GM18507 (cell line): ENCODE results near the gene ATP7B.
A peak's percentile ranks its signal among the peaks of the same experiment; 100 is the strongest.
"Not testable (repeated sequence)": the region's sequence is repeated elsewhere in the genome, so short reads cannot be mapped to it uniquely, and the experiment has no call there.

ENCODE experiments used
- DNase-seq: peaks from one replicate; pipeline ENCODE4 v3.0.0; 2011; ENCODE audit warnings: low read depth; ENCODE audit not compliant: insufficient read length; ENCODE audit errors: extremely low spot score
- FAIRE-seq: peaks from 2 replicates; lab custom pipeline; 2011; peaks lifted over from hg19 to GRCh38; lab: Jason Lieb, UNC

ATP7B gene

DNA sequence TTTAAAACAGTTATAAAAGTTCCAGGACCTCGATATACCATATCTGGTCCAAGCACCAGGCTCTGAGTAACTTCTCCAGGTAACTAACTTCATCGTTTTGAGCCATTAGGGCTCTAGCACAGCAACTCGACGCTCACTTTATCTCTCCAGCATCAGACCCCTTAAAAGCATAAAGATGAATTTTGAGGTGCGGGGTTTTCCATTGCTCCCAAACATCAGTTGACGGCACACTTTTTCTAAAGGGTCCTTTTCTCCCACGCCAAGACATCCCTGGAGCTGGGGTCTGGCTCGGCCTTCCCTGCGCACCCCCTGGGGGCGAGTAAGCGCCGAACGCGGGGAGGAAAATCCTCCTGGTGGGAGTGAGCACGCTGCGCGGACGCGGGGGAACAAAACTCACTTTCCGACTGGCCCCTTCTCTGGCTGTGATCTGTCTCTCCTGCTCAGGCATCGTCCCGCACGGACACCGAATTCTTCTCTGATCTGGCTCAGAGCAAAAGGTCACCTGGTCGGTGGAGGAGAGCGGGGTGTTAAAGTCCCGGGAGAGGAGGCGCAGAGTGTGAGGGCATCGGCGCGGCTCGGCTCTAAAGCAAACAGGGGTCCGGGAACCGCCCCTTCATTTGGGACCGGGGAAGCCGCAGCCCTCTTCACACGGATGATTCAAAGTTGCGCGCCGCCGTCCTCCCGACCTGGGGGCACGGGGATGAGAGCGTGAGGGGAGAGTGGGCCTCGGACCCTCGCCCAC, at the start of gene ATP7B:
TSS of gene ATP7B (minus strand) at position 561 of the 742 bp plus-strand sequence. CDS start at position 448, 113 bp downstream.
- no peak for FAIRE-seq
- DNase-seq = no peak

DNA sequence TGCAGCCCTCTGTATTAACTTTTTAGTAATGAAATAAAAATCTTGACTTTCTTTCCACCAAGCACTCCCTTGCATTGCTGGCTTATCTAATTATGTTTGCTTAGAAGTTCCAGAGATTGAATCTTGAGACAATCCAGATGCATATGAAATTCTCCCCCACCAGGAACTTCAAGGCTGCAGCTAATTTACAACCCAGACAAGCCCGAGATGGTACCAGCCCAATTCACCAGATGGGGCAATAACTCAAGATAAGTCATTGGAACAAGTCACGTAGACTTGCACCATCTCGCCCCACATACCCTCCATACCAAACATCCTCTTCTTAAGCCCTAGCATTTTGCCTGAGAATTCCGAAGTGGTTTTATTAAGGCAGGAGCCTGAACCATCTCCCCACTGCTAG, 42.2 kb upstream of the ATP7B start:
- DNase-seq = no peak
- FAIRE-seq = no peak

DNA sequence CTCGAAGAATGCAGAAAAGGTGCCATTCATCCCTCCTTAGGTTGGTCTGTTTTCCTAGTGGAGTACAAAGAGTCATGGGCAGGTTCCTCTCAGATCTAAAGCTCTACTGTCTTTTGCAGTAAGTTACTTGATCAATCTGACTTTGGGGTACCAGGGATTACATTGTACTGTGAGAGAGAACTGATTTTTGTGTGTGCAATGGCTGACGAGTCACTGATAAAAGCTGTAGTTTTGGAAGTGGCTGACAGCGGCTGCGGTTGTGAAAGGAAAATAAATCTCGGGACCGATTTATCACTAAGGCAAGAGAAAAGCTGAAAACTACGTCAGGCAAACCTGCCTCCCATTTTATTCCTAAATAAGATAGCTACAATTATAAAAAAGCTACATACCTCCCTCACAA, 40.1 kb upstream of the ATP7B start:
- DNase-seq (no peak), FAIRE-seq (no peak)

DNA sequence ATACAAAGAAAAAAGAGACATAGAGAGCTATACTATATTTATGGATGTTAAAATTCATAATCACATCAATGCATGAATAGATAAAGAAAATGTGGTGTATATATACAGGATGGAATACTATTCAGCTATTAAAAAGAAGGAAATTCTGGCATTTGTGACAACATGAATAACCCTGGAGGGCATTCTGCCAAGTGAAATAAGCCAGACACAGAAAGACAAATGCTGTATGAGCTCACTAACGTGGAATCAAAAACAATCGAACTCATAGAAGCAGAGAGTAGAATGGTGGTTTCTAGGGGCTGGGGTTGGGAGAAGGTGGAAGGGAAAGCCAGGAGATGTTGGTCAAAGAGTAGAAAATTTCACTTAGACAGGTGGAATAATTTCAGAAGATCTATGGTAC, 37.3 kb upstream of the ATP7B start:
- FAIRE-seq = no peak

DNA sequence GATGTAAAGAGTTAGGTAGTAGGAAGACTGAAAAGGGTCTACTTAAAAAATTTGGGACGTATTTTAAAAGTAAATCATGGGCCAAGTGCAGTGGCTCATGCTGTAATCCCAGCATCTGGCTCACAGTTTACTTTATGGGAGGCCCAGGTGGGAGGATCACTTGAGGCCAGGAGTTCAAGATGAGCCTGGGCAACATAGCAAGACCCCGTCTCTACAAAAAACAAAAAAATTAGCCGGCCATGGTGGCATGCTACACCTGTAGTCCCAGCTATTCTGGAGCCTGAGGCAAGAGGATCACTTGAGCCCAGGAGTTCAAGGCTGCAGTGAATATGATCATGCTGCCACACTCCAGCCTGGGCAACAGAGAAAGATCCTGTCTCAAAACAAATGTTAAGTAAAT, 36.2 kb upstream of the ATP7B start:
- DNase-seq (no peak), FAIRE-seq (no peak)

More for the DNA sequence above, 37.3 kb upstream of the ATP7B start:
- no peak for DNase-seq

DNA sequence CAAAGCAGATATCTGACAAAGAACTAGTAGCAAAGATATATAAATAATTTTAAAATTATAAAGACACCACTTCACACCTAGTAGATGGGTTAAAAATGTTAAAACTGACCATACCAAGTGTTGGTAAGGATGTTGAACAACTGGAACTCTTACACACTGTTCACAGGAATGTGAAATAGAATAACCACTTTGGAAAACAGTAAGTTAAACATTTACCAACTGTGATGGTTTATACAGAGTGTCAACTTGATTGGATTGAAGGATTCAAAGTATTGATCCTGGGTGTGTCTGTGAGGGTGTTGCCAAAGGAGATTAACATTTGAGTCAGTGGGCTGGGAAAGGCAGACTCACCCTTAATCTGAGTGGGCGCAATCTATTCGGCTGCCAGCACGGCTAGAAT, 32.4 kb upstream of the ATP7B start:
- no peak for FAIRE-seq
- DNase-seq = no peak

DNA sequence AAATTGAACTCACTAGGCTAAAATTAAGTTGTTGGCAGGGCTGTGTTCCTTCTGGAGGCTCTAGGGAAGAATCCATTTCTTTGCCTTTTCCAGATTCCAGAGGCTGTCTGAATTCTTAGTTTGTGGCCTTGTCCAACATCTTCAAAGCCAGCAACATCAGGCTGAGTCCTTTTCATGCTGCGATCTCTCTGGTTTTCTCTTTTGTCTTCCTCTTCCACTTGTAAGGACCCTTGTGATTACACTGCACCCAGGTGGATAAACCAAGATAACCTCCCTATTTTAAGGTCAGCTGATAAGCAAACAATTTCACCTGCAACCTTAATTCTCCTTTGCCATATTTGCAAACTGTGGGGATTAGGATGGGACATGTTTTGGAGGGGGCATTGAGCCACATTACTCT, 24.8 kb upstream of the ATP7B start:
- FAIRE-seq (no peak), DNase-seq (no peak)

DNA sequence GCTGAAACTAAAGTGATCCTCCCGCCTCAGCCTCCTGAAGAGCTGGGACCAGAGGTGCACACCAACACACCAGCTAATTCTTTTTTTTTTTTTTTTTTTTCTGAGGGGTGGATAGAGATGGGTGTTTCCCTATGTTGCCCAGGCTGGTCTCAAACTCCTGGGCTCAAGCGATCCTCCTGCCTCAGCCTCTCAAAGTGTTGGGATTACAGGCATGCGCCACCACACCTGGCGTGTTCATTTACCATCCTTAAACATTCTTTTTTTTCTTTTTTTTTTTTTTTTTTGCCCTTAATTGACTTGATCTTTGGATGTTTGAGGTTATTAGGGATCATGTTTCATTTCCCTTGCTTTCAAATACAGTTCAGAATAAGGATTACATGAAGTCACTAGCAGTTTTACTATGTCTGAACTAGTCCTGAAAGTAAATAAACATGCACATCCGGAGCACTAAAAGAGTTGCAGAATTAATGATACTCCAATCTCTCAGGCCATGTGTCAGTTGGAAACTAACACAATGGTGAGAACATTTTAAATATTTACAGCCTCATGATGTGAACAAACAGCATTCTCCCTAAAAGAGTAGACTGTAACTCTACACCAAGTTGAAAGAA, 23.5 kb upstream of the ATP7B start:
- FAIRE-seq (no peak), DNase-seq (no peak)

DNA sequence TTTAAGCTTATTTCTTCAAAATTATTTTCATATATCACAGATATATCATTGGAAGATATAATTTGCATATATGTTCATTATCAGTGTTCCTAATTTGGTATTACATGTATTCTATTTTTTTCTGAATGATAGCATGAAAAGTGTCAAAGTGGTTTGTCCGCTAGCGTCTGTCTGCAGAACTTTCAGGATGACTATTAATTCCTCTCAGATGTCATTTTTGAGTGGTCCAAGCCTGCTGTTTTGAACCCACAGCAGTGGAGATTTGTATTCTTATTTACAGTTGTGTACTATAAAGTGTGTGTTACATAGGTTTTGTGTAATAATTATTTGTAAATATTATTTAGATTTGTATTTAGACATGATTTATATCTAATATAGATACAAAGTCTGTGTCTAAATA, 21.8 kb upstream of the ATP7B start:
- FAIRE-seq (peak; percentile 9), DNase-seq (no peak)

DNA sequence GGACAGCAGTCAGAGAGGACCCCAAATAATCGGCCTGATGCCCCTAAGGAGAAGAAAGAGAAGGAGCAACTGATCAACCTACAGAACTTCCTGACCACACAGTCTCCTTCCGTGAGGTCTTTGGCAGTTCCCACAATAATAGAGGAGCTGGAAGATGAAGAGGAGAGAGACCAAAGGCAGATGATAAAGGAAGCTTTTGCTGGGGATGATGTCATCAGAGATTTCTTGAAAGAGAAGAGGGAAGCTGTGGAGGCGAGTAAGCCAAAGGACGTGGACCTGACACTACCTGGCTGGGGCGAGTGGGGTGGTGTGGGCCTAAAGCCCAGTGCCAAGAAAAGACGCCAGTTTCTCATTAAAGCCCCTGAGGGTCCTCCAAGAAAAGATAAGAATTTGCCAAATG, 19.2 kb upstream of the ATP7B start:
- not testable (repeated sequence) for DNase-seq, FAIRE-seq

DNA sequence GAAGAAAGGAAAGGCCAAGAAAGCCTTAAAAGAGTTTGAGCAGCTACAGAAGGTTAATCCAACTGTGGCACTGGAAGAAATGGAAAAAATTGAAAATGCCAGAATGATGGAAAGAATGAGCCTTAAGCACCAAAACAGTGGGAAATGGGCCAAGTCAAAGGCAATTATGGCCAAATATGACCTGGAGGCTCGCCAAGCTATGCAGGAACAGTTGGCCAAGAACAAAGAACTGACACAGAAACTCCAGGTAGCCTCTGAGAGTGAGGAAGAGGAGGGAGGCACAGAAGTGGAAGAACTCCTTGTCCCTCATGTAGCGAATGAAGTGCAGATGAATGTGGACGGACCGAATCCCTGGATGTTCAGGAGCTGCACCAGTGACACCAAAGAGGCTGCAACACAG, 18.3 kb upstream of the ATP7B start:
- DNase-seq = no peak
- FAIRE-seq = no peak

DNA sequence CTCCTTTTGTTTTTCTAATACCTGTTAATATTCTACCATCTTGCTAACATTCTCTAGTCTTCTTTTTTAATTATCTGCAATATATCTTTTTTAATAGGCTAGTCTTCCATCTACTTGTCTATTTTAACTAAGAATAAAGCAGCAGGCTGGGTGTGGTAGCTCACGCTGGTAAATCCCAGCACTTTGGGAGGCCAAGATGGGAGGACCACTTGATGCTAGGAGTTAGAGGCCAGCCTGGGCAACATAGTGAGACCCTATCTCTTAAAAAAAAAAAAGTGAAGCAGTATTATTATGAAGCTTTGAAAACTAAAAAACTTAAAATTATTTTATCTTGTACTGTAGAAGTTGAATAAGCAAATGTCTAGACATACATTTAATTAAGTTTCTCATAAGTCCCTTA, 16.6 kb upstream of the ATP7B start:
- DNase-seq (no peak), FAIRE-seq (no peak)

DNA sequence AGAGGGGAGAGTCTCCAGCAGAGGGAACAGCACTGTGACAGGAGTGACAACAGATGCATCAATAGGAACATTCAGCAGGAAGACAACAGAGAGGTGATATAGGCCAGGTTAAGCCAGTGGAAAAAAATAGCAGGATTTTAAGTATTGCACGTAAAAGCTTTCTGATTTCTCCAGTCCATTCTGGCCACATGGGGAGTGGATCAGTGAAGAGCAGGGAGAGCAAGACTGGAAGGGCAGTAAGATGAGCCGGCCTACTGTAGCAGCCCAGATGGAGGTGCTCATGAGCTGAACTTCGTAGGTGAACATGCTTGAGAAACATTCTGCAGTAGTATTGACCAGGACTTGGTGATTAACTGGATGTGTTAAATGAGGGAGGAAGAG, 15.0 kb upstream of the ATP7B start:
- FAIRE-seq = no peak
- no peak for DNase-seq

DNA sequence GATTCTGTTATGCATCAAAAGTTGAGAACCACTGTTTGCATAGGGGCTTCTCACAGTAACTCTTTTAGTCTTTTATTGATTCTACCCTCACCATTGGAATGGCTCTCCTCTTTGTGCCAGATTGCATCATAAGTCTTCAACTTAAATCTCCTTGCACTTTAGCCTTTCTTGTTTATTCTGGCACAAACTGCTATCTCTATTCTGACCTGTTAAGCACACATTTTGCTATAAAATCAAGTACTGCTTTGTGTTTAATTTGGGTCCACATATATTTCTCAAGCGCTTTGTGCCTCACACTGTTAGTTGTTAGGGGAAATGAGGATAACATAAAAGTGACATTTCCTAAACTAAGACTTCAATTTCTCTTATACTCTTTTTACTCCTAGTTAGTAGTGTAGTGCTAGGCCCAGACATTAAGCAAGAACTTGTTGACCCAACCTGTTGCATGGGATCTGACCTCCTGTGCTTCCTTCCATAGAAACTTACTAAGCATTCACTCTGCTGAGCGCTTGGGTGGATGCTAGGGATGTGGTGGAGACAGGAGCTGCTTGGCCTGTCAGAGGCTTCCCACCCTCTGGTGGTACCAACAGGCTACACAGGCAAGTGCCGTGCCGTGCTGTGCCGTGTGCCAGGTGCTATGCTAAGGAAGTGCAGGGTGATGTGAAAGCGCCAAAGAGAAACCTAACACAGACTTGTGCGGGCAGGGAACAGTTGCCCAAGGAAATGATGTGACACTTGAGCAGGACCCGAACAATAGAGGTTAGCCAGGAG, 14.4 kb upstream of the ATP7B start:
- FAIRE-seq = no peak

DNA sequence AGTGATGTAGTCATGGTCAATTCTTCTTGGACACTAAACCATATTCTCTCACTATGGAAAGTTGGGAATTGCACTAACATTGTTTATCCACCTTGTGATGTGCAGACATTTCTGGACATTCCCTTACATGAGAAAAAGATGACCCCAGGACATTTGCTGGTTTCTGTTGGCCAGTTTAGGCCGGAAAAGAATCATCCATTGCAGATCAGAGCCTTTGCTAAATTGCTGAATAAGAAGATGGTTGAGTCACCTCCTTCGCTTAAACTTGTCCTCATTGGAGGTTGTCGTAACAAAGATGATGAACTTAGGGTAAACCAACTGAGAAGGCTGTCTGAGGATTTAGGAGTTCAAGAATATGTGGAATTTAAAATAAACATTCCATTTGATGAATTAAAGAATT, 13.2 kb upstream of the ATP7B start, which contains the start of gene UTP14C:
TSS of gene UTP14C (plus strand) at position 211 of the 400 bp plus-strand sequence. CDS start 4,114 bp downstream, outside the sequence.
- FAIRE-seq (no peak), DNase-seq (no peak)

More for the DNA sequence above, 14.4 kb upstream of the ATP7B start:
- DNase-seq = no peak

DNA sequence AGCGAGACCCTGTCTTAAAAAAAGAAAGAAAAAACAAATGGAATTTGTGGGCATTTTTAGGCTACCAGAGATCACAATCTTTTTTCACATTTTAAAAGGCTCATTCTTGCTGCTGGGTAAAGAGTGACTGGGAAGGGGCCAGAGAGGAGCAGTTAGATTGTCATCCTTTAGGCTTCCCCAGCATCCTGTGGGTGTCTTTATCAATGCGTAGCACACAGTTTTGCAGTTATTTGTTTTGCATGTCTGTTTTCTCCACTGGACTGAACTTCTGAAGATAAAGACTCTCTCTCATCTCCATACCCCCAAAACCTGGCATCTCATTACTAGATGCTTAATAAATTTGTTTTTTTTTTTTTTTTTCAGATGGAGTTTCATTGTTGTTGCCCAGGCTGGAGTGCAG, 11.1 kb upstream of the ATP7B start:
- no peak for FAIRE-seq
- DNase-seq = no peak

DNA sequence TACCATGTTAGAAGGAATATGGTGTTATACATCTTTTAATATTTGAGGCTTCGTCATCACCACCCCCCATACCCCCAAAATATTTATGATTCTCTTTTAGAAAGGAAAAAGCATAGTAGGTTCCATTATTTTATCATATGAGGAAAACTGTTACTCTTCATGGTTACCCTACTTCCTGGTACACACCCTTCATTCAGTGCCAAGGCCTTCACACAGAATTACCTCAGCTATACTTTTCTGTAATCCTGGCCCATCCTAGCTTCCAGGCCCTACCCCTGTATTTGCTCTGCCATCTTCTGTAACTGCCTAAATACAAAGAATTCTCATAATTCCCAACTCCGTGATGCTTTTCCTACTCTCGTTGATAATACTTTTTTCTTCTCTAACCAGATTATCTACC, 8.9 kb upstream of the ATP7B start:
- FAIRE-seq = no peak

DNA sequence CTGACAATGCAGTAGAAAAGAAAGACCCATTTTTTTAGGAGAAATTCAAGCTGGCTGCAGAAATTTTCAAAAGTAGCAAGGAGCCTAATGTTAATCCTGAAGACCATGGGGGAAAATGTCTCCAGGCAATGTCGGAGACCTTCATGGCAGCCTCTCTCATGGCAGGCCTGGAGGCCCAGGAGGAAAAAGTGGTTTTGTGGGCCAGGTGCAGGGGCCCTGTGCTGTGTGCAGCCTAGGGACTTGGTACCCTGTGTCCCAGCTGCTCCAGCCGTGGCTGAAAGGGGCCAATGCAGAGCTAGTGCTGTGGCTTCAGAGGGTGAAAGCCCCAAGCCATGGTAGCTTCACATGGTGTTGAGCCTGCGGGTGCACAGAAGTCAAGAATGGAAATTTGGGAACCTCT, 5.0 kb upstream of the ATP7B start:
- DNase-seq (no peak), FAIRE-seq (no peak)

More for the DNA sequence above, 8.9 kb upstream of the ATP7B start:
- DNase-seq = no peak

DNA sequence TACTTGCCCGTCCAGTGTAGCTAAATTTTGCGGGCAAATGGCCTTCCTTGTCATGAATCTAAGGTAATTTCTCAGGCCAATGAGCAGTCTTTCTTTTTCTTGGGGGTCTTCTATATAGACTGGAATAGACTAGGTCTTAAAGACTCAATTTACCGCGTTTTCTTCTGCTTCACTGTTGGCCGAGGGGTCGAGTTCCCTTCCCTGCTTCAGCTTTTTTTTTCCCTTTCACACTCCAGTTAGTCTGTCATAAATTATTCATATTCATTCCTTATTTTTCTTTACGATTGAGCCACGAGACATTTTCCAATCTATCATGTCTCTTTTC, 1.2 kb upstream of the ATP7B start:
- FAIRE-seq = no peak
- DNase-seq = no peak

DNA sequence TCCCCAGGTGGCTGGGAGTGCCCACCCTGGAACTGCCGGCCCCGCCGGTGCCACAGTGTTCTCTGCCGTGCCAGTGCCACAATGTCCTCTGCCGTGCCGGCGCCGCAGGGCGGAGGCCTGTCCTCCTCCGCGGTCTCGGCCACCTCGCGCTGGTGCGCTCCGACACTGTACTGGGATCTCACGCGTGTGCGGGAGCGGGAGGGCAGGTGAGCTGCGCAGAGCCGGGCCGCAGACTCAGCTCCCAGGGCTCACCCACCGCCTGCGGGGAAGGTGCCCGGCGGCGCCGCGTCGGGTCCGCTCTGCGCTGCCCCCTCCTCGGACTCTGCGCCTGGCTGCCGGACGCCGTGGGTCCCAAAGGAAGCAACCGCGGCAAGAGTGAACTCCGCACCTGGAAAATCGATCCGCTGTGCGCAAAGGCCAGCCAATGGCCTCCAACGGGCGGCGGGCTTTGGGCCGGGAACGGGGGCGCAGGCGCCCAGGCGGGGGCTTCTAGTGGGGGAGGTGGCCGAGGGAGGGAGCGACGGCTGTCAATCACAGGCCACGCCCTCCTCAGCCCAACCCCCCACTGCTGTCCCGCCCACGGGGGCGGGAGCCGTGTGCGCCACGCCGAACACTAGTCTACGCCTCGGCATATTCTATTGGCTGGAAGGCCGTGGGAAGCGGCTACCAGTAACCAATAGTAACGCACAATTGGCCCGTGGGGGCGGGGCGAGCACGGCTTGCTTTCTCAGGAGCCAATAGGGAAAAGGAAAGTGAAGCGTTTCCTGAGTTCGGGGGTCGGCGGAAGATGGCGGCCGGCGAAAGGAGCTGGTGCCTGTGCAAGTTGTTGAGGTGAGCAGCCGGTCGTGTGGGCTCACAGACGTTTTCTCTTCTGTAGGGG, 622 bp upstream of the ATP7B start, which contains the start of gene ALG11:
TSS of gene ALG11 (plus strand) at position 767 of the 880 bp plus-strand sequence. CDS start at position 788, 21 bp downstream.
- peak; percentile 98 for FAIRE-seq
- peak; percentile 97 for DNase-seq
